ENCODE measurements around the gene ZNF526. TPM values are rescaled to one million over a fixed set of nuclear protein-coding genes. Genes with fewer than 3 reads are reported as not detected.

Gene ZNF526, protein sequence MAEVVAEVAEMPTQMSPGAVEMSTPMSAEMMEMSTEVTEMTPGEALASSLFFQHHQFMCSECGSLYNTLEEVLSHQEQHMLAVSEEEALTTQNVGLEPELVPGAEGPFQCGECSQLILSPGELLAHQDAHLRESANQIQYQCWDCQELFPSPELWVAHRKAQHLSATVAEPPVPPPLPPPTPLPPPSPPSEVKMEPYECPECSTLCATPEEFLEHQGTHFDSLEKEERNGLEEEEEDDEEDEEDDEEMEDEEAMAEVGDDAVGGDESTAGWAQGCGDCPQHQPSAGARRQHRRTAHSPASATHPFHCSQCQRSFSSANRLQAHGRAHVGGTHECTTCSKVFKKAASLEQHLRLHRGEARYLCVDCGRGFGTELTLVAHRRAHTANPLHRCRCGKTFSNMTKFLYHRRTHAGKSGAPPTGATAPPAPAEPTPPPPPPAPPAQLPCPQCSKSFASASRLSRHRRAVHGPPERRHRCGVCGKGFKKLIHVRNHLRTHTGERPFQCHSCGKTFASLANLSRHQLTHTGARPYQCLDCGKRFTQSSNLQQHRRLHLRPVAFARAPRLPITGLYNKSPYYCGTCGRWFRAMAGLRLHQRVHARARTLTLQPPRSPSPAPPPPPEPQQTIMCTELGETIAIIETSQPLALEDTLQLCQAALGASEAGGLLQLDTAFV
- 1 to 10 TPM; 4.6 to 7.9 (median 6.8) TPM for total RNA-seq

DNA sequence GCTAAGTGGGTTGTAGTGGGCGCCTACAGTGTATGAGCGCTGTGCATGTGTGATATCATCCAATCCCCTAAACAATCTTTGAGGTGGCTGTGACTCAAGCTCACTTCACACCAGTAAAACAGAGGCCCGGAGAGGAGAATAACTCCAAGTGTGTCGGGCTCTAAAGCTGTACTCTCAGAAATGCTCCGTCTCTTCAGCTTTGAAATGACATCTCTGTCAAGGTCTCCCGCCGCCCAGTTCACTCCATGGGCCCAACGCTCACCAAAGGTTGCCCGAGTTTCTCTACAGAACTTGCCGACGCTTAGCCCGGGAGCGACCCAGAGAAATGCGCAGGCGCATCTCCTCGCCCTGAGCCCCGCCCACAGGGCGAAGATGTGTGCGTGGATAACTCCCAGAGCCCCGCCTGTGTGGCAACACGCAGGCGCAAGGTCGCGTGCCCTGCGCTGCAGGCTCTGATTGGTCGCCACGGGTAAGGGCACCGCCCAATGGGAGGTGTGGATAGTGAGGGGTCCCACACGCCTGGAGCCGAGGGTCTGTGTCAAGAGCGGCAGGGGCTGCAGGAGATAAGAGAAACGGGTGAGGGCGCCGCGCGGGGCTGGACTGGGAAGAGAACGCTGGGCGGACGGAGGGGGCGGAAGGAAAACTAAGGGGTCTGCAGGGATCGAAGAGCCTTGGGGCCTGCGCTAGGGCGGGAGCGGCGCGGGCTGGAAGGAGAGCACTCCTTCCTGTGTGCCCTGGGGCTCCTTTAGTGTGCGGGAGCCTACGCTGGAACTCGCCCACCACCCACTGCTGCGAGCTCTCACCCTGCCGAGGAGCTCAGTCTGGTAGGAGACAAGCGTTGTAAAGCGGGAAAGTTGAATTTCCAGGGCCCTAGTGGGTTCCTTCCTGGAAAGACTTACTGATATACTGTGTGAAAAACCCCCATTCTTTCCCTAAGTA is at the start of gene ZNF526:
ZNF526 (plus strand) TSS at position 501 of the 939 bp plus-strand sequence. CDS start 4,092 bp downstream, outside the sequence.
- peak; percentile 97 to 98 for DNase-seq
- WGBS, 2 donors: 0 to 1% methylated on average over 50 to 52 of the region's 53 CpGs
- H3K27ac ChIP-seq: peak within 1 kb of the TSS; percentile 52 to 85 (median 76)
- no peaks in the 10 kb centered on the region for H3K9me3 ChIP-seq
- intact Hi-C loops (cut with DNase I): no loop called here
- no peaks in the 10 kb centered on the region for H3K27me3 ChIP-seq
- H3K4me3 ChIP-seq (replicated peaks in 1 of 3): peak within 1 kb of the TSS; percentile 33 to 72 (median 43)
- TF ChIP-seq POLR2A (IDR thresholded peaks at IDR 0.05): peak in 1 of 2 donors; percentile 83
- TF ChIP-seq, protein P1, sequence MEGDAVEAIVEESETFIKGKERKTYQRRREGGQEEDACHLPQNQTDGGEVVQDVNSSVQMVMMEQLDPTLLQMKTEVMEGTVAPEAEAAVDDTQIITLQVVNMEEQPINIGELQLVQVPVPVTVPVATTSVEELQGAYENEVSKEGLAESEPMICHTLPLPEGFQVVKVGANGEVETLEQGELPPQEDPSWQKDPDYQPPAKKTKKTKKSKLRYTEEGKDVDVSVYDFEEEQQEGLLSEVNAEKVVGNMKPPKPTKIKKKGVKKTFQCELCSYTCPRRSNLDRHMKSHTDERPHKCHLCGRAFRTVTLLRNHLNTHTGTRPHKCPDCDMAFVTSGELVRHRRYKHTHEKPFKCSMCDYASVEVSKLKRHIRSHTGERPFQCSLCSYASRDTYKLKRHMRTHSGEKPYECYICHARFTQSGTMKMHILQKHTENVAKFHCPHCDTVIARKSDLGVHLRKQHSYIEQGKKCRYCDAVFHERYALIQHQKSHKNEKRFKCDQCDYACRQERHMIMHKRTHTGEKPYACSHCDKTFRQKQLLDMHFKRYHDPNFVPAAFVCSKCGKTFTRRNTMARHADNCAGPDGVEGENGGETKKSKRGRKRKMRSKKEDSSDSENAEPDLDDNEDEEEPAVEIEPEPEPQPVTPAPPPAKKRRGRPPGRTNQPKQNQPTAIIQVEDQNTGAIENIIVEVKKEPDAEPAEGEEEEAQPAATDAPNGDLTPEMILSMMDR (IDR thresholded peaks at IDR 0.05): no peak
- peaks cover 9 to 10% of the 10 kb centered on the region in 2 donors for H3K36me3 ChIP-seq
- peaks cover 33 to 45% of the 10 kb centered on the region in 2 donors for H3K4me1 ChIP-seq

DNA sequence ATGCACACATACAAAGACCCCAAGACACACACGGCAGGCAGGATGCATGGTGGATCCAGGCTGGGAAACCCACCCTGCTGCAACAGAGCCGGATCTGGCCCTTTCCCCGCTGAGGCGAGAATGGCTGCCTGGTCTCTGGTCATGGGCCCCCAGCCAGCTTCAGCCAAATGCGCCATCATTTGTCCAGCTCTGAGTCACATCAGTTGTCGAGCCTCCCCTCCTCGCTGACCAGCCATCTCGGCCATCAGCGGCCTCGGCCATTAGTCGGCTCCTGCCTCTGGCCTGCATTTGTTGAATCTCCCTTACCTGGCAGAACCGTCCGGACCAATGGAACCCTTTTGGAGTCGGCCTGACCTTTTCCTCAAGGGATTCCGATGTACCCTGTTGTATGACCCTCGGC is 49.4 kb upstream of the ZNF526 start:
- Histone ChIP-seq H3K9me3 (no peaks in the 10 kb centered on the region), H3K4me1 (peaks cover 0 to 1% of the 10 kb centered on the region in 2 donors), H3K27me3 (no peaks in the 10 kb centered on the region), H3K4me3 (replicated peaks in 1 of 3) (no peak overlapping the region), H3K36me3 (no peaks in the 10 kb centered on the region), H3K27ac (no peak overlapping the region)
- intact Hi-C loops (cut with DNase I): no loop called here
- no peak for TF ChIP-seq POLR2A (IDR thresholded peaks at IDR 0.05)
- TF ChIP-seq, protein P1 (IDR thresholded peaks at IDR 0.05): no peak
- WGBS, 2 donors: 75 to 84% methylated on average over 12 to 16 of the region's 16 CpGs
- DNase-seq: no peak

DNA sequence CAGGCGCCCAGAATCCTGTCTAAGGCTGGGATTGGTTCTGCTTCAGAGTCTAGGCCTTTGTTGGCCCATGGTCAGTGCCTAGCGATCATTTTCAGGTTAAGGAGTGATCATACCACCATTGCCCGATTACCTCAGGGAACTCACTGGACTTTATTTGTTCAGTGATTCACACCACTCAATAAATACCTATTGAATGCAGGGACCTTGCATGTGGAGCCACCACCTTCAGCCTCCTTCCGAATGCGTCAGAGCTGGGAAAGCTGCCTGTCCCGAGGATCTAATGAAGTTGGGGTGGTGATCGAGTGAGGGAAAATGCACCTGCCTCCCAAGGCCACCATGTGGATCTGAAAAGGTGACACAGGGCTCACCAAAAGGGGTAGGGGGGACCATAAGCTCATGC is 47.9 kb upstream of the ZNF526 start:
- Histone ChIP-seq H3K27me3 (no peaks in the 10 kb centered on the region), H3K36me3 (no peaks in the 10 kb centered on the region), H3K4me1 (peaks cover 0 to 14% of the 10 kb centered on the region in 2 donors), H3K4me3 (replicated peaks in 1 of 3) (no peak overlapping the region), H3K9me3 (no peaks in the 10 kb centered on the region), H3K27ac (no peak overlapping the region)
- intact Hi-C loops (cut with DNase I): no loop called here
- WGBS, 2 donors: 95% methylated on average over 6 to 7 of the region's 7 CpGs
- TF ChIP-seq, protein P1 (IDR thresholded peaks at IDR 0.05): no peak
- TF ChIP-seq POLR2A (IDR thresholded peaks at IDR 0.05): no peak
- no peak for DNase-seq

DNA sequence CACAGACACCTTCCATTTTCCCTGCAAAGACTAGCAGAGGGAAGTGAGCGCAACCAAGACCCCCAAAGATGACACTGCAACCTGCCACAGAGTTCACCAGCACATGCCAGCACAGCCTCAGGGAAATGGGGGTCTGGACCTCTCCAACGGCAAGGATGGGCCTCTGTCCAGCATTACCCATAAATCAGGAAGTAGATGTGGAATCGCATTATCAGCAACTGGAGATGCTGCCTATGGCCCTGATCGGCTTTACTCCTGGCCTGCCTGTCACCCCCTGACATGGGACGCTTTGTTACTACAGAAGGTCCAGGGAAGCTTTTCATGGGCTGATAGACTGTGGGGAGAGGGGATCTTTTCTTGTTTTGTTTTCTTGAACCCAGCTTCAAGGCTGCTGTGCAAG is 46.4 kb upstream of the ZNF526 start:
- Histone ChIP-seq H3K36me3 (no peaks in the 10 kb centered on the region), H3K9me3 (no peaks in the 10 kb centered on the region), H3K27ac (no peak overlapping the region), H3K4me1 (peaks cover 0 to 14% of the 10 kb centered on the region in 2 donors), H3K27me3 (no peaks in the 10 kb centered on the region), H3K4me3 (replicated peaks in 1 of 3) (no peak overlapping the region)
- TF ChIP-seq POLR2A (IDR thresholded peaks at IDR 0.05): no peak
- no peak for DNase-seq
- intact Hi-C loops (cut with DNase I): no loop called here
- 80 to 83% methylated on average over 5 of the region's 5 CpGs for WGBS, 2 donors

DNA sequence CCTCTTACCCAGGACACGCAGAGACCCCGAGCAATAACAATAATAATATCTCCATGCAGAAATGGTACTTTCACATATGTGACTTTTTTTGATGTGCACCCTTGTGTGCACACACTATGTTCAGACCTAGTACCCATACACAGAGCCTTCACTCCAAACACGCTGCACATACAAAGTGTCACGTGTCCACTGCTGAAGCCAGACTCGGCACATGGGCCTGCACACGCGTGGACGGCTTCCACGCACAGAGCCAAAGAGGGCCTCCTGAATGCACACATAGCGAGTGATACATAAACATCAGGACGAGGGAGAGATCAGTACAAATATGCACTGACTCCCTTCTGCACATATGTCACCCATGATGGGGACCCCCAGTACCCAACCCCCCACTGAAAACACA is 45.9 kb upstream of the ZNF526 start:
- Histone ChIP-seq H3K9me3 (no peaks in the 10 kb centered on the region), H3K4me1 (peaks cover 0 to 14% of the 10 kb centered on the region in 2 donors), H3K36me3 (no peaks in the 10 kb centered on the region), H3K27me3 (peaks cover 2% of the 10 kb centered on the region), H3K4me3 (replicated peaks in 1 of 3) (no peak overlapping the region), H3K27ac (no peak overlapping the region)
- no peak for DNase-seq
- WGBS, 2 donors: 88 to 93% methylated on average over 11 of the region's 11 CpGs
- intact Hi-C loops (cut with DNase I): no loop called here
- no peak for TF ChIP-seq POLR2A (IDR thresholded peaks at IDR 0.05)
- TF ChIP-seq, protein P1 (IDR thresholded peaks at IDR 0.05): no peak
